Fibroblast of lung (primary cell): ENCODE measurements around the gene POLR1C.

Source experiments
- EZH2 ChIP-seq: IDR thresholded peaks from 2 replicates; pipeline ENCODE4 v1.5.1; 2012; ENCODE audit warnings: low read length, control low read depth, mild to moderate bottlenecking; ENCODE audit errors: missing control alignments
- TF ChIP-seq, protein P1 (sequence below), 2 donors: IDR thresholded peaks in 1 of 2; conservative IDR thresholded peaks in 1 of 2; 1 replicate in 1 of 2; 2 replicates in 1 of 2; pipeline ENCODE4 v1.5.1; 2011 to 2012; ENCODE audit warnings: low read length in 2 of 2, control low read depth in 1 of 2, inconsistent platforms in 1 of 2, low read depth in 1 of 2, mild to moderate bottlenecking in 1 of 2

DNA sequence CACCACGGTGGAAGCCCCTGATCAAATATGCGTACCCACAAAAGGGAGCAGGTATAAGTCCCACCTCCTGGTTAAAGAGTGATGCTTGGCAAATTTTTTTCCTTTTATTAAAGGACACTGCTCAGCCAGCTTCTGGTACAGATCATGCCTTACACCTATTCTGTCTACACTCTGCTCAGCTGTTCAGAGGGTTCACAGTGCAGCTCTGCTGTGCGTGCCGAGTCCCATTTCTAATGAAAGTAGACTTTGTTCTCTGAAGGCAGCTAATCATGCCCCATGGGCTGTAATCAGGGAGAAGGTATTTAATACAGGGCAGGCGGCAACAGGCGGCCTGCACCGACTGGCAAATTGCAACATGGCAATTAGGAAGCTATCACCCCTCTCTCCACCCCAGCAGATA is 23.1 kb upstream of the POLR1C start:
- TF ChIP-seq, protein P1, sequence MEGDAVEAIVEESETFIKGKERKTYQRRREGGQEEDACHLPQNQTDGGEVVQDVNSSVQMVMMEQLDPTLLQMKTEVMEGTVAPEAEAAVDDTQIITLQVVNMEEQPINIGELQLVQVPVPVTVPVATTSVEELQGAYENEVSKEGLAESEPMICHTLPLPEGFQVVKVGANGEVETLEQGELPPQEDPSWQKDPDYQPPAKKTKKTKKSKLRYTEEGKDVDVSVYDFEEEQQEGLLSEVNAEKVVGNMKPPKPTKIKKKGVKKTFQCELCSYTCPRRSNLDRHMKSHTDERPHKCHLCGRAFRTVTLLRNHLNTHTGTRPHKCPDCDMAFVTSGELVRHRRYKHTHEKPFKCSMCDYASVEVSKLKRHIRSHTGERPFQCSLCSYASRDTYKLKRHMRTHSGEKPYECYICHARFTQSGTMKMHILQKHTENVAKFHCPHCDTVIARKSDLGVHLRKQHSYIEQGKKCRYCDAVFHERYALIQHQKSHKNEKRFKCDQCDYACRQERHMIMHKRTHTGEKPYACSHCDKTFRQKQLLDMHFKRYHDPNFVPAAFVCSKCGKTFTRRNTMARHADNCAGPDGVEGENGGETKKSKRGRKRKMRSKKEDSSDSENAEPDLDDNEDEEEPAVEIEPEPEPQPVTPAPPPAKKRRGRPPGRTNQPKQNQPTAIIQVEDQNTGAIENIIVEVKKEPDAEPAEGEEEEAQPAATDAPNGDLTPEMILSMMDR (conservative IDR thresholded peaks at IDR 0.05 in 1 of 2, IDR thresholded peaks at IDR 0.05 in 1 of 2; ENCODE audit: low read depth in 1 of 2, low read length in 2 of 2): no peak
- no peak for TF ChIP-seq EZH2
